Naive B cell (primary cell): ENCODE data around the gene KCNH3. TPM values are rescaled to one million over a fixed set of nuclear protein-coding genes. Genes with fewer than 3 reads are reported as not detected.
A peak's percentile ranks its signal among the peaks of the same experiment; 100 is the strongest.
"Not testable (repeated sequence)": the region's sequence is repeated elsewhere in the genome, so short reads cannot be mapped to it uniquely, and the experiment has no call there.

Source experiments
- ATAC-seq, 2 donors: fragments of 150-1000 bp; cut with Tn5 transposase; 2 replicates each; pipeline ENCODE4 v1.10.0; 2021; ENCODE audit warnings: low read depth in 2 of 2, mild to moderate bottlenecking in 2 of 2, moderate library complexity in 2 of 2
- DNase-seq: peaks from one replicate; pipeline ENCODE4 v3.0.0; 2022
- H3K27ac Mint-ChIP-seq, 6 donors: one replicate each; pipeline ENCODE4 v1.8.0; 2020 to 2022; ENCODE audit warnings: mild to moderate bottlenecking in 6 of 6, mixed read lengths in 6 of 6, moderate library complexity in 5 of 6, inconsistent platforms in 2 of 6
- H3K27me3 Mint-ChIP-seq, 3 donors: one replicate each; pipeline ENCODE4 v1.8.0; 2021 to 2022; ENCODE audit warnings: mixed read lengths in 3 of 3, mild to moderate bottlenecking in 1 of 3
- H3K36me3 Mint-ChIP-seq, 2 donors: one replicate each; pipeline ENCODE4 v1.8.0; 2020 to 2022; ENCODE audit warnings: mixed read lengths in 2 of 2, inconsistent platforms in 1 of 2, mild to moderate bottlenecking in 1 of 2
- H3K4me1 Mint-ChIP-seq, 3 donors: one replicate each; pipeline ENCODE4 v1.8.0; 2020 to 2022; ENCODE audit warnings: mixed read lengths in 3 of 3, inconsistent platforms in 1 of 3, mild to moderate bottlenecking in 1 of 3, moderate library complexity in 1 of 3
- H3K4me3 Mint-ChIP-seq, 8 donors: one replicate each; pipeline ENCODE4 v1.8.0; 2020 to 2022; ENCODE audit warnings: mild to moderate bottlenecking in 8 of 8, mixed read lengths in 8 of 8, moderate library complexity in 8 of 8, inconsistent platforms in 2 of 8
- H3K9me3 Mint-ChIP-seq, 7 donors: one replicate each; pipeline ENCODE4 v1.8.0; 2020 to 2022; ENCODE audit warnings: mixed read lengths in 7 of 7, mild to moderate bottlenecking in 5 of 7, inconsistent platforms in 2 of 7, moderate library complexity in 1 of 7
- polyA plus RNA-seq, 6 donors: library from polyadenylated mRNA; unstranded; fragments of 300-500 nt; fragmentation: Illumina TruSeq; gene quantifications; one replicate each; pipeline ENCODE4 v1.2.3, GENCODE V29; 2021; ENCODE audit warnings: low read depth in 6 of 6

Gene KCNH3
- polyA plus RNA-seq, 6 donors from 2014 or later = 0.09 to 0.33 (median 0.18) TPM; not detected in 3

GRCh38 chr12:49534122-49534521, 4.7 kb upstream of the KCNH3 start:
- DNase-seq, H3K36me3 Mint-ChIP-seq, ATAC-seq, H3K9me3 Mint-ChIP-seq: not testable (repeated sequence)
- peak overlapping the region in 1 of 6 donors; percentile 88 for H3K27ac Mint-ChIP-seq
- peaks cover 15 to 23% (median 23%) of the 10 kb centered on the region in 3 donors for H3K4me1 Mint-ChIP-seq
- H3K27me3 Mint-ChIP-seq = peaks cover 17 to 30% (median 23%) of the 10 kb centered on the region in 3 donors
- peak overlapping the region in 1 of 8 donors; percentile 20 for H3K4me3 Mint-ChIP-seq

GRCh38 chr12:49534731-49535278, 4.0 kb upstream of the KCNH3 start:
- peaks cover 17 to 31% (median 26%) of the 10 kb centered on the region in 3 donors for H3K27me3 Mint-ChIP-seq
- H3K9me3 Mint-ChIP-seq = no peaks in the 10 kb centered on the region
- peak overlapping the region in 1 of 8 donors; percentile 22 for H3K4me3 Mint-ChIP-seq
- H3K36me3 Mint-ChIP-seq = no peaks in the 10 kb centered on the region
- no peak for ATAC-seq
- peaks cover 14 to 28% (median 25%) of the 10 kb centered on the region in 3 donors for H3K4me1 Mint-ChIP-seq
- no peak overlapping the region for H3K27ac Mint-ChIP-seq
- no peak for DNase-seq

- DNase-seq = no peak
- no peaks in the 10 kb centered on the region for H3K36me3 Mint-ChIP-seq
- no peak for ATAC-seq
- H3K9me3 Mint-ChIP-seq = no peaks in the 10 kb centered on the region
- H3K4me1 Mint-ChIP-seq = peaks cover 21 to 39% (median 33%) of the 10 kb centered on the region in 3 donors
- H3K27ac Mint-ChIP-seq = peak overlapping the region in 2 of 6 donors; percentile 37 to 69
- peaks cover 17 to 40% (median 34%) of the 10 kb centered on the region in 3 donors for H3K27me3 Mint-ChIP-seq
- peak overlapping the region in 2 of 8 donors; percentile 11 to 37 for H3K4me3 Mint-ChIP-seq
Observed at GRCh38 chr12:49535921-49536525, 2.8 kb upstream of the KCNH3 start.

- peak; percentile 44 to 46 for ATAC-seq
- Mint-ChIP-seq H3K27me3 (peaks cover 21 to 45% (median 34%) of the 10 kb centered on the region in 3 donors), H3K36me3 (no peaks in the 10 kb centered on the region), H3K9me3 (no peaks in the 10 kb centered on the region), H3K4me1 (peaks cover 27 to 45% (median 39%) of the 10 kb centered on the region in 3 donors), H3K4me3 (peak overlapping the region; percentile 31 to 92 (median 86)), H3K27ac (peak overlapping the region in 5 of 6 donors; percentile 12 to 95 (median 79))
- DNase-seq = peak; percentile 27
Observed at GRCh38 chr12:49536526-49537071, 2.2 kb upstream of the KCNH3 start.

GRCh38 chr12:49537231-49537751, 1.5 kb upstream of the KCNH3 start:
- ATAC-seq = no peak
- Mint-ChIP-seq H3K27me3 (peaks cover 24 to 45% (median 34%) of the 10 kb centered on the region in 3 donors), H3K9me3 (no peaks in the 10 kb centered on the region), H3K36me3 (no peaks in the 10 kb centered on the region), H3K4me1 (peaks cover 28 to 51% (median 44%) of the 10 kb centered on the region in 3 donors), H3K4me3 (peak overlapping the region; percentile 31 to 92 (median 88)), H3K27ac (peak overlapping the region; percentile 12 to 95 (median 74))
- no peak for DNase-seq

GRCh38 chr12:49537752-49538509, 899 bp upstream of the KCNH3 start:
- peaks cover 24 to 40% (median 34%) of the 10 kb centered on the region in 3 donors for H3K27me3 Mint-ChIP-seq

GRCh38 chr12:49539406-49540228, 787 bp downstream of the KCNH3 start:
- no peaks in the 10 kb centered on the region for H3K9me3 Mint-ChIP-seq
- peaks cover 30 to 50% (median 47%) of the 10 kb centered on the region in 3 donors for H3K27me3 Mint-ChIP-seq
- peak overlapping the region; percentile 66 to 87 (median 82) for H3K4me3 Mint-ChIP-seq
- ATAC-seq (no peak), DNase-seq (no peak)
- peaks cover 31 to 53% (median 44%) of the 10 kb centered on the region in 3 donors for H3K4me1 Mint-ChIP-seq
- H3K27ac Mint-ChIP-seq = peak overlapping the region in 4 of 6 donors; percentile 52 to 78 (median 60)
- no peaks in the 10 kb centered on the region for H3K36me3 Mint-ChIP-seq

More at GRCh38 chr12:49537752-49538509, 899 bp upstream of the KCNH3 start:
- Mint-ChIP-seq H3K4me3 (peak overlapping the region; percentile 31 to 92 (median 88)), H3K4me1 (peaks cover 28 to 53% (median 44%) of the 10 kb centered on the region in 3 donors), H3K9me3 (no peaks in the 10 kb centered on the region), H3K27ac (peak overlapping the region; percentile 36 to 95 (median 84)), H3K36me3 (no peaks in the 10 kb centered on the region)
- DNase-seq (peak; percentile 34), ATAC-seq (peak; percentile 21 to 23)

GRCh38 chr12:49540229-49541139, 1.7 kb downstream of the KCNH3 start:
- DNase-seq (no peak), ATAC-seq (no peak)
- peak overlapping the region; percentile 22 to 87 (median 80) for H3K4me3 Mint-ChIP-seq
- no peaks in the 10 kb centered on the region for H3K9me3 Mint-ChIP-seq
- H3K27ac Mint-ChIP-seq = peak overlapping the region in 5 of 6 donors; percentile 42 to 83 (median 67)
- peaks cover 35 to 48% (median 46%) of the 10 kb centered on the region in 3 donors for H3K4me1 Mint-ChIP-seq
- peaks cover 35 to 50% (median 47%) of the 10 kb centered on the region in 3 donors for H3K27me3 Mint-ChIP-seq
- no peaks in the 10 kb centered on the region for H3K36me3 Mint-ChIP-seq

GRCh38 chr12:49541140-49541861, 2.5 kb downstream of the KCNH3 start:
- ATAC-seq = no peak
- DNase-seq = no peak
- peak overlapping the region in 4 of 8 donors; percentile 31 to 70 (median 47) for H3K4me3 Mint-ChIP-seq
- H3K4me1 Mint-ChIP-seq = peaks cover 35 to 48% (median 39%) of the 10 kb centered on the region in 3 donors
- H3K36me3 Mint-ChIP-seq = no peaks in the 10 kb centered on the region
- no peaks in the 10 kb centered on the region for H3K9me3 Mint-ChIP-seq
- peaks cover 33 to 55% (median 50%) of the 10 kb centered on the region in 3 donors for H3K27me3 Mint-ChIP-seq
- H3K27ac Mint-ChIP-seq = peak overlapping the region in 2 of 6 donors; percentile 37 to 67

- ATAC-seq (peak; percentile 14 to 16), DNase-seq (peak; percentile 11)
- H3K27ac Mint-ChIP-seq = peak overlapping the region in 1 of 6 donors; percentile 26
- H3K4me3 Mint-ChIP-seq = peak overlapping the region in 2 of 8 donors; percentile 53 to 56
- no peaks in the 10 kb centered on the region for H3K9me3 Mint-ChIP-seq
- no peaks in the 10 kb centered on the region for H3K36me3 Mint-ChIP-seq
- peaks cover 29 to 42% (median 32%) of the 10 kb centered on the region in 3 donors for H3K4me1 Mint-ChIP-seq
- peaks cover 28 to 56% (median 46%) of the 10 kb centered on the region in 3 donors for H3K27me3 Mint-ChIP-seq
Observed at GRCh38 chr12:49541911-49542505, 3.2 kb downstream of the KCNH3 start.
